CD1c-positive myeloid dendritic cell (primary cell): ENCODE results near the gene ATP7A.
"Not testable (repeated sequence)": the region's sequence is repeated elsewhere in the genome, so short reads cannot be mapped to it uniquely, and the experiment has no call there.

ENCODE experiments used
- DNase-seq: peaks from one replicate; pipeline ENCODE4 v3.0.0-alpha.2; 2016; ENCODE audit errors: extremely low spot score

The ATP7A gene

DNA sequence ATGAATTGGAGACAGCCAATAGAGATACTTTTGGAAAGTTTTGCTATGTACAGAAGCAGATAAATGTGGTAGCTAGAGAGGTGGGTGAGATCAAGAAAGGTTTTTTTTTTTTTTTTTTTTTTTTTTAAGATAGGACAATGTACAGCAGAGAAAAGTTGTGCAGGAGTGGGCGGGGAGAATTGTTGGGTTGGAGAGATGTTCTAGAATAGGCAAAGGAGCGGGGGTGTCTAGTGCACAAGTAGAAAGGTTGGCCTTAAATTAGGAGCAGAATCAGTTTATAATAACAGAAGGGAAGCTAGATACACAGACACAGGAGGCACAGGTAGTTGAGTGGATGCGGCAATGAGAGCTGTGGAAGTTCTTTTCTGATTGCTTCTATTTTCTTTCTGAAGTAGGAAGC is 127.4 kb downstream of the ATP7A start:
- no peak for DNase-seq

DNA sequence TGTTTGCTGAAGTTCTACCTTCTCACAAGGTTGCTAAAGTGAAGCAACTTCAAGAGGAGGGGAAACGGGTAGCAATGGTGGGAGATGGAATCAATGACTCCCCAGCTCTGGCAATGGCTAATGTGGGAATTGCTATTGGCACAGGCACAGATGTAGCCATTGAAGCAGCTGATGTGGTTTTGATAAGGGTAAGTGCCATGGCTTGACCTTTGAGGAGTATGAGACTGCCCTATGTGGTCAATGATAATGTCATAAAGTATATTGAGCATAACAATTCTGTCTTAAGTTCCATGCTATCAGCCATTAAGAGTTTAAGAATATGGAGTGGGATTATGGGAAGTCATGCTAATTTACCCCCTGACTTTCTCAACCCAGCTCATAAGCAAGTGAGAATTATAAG is 132.1 kb downstream of the ATP7A start:
- no peak for DNase-seq

DNA sequence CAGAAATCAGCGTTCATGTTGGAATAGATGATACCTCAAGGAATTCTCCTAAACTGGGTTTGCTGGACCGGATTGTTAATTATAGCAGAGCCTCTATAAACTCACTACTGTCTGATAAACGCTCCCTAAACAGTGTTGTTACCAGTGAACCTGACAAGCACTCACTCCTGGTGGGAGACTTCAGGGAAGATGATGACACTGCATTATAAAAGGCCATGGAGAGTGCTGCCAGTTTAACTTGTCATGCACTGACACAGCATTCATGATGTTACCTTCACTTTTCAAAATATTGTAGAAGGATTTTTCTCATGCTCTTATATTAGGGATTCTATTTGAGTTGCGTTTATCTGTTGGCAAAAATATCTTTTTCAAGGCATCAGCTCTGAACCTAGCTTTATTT is 135.9 kb downstream of the ATP7A start:
- DNase-seq = no peak

DNA sequence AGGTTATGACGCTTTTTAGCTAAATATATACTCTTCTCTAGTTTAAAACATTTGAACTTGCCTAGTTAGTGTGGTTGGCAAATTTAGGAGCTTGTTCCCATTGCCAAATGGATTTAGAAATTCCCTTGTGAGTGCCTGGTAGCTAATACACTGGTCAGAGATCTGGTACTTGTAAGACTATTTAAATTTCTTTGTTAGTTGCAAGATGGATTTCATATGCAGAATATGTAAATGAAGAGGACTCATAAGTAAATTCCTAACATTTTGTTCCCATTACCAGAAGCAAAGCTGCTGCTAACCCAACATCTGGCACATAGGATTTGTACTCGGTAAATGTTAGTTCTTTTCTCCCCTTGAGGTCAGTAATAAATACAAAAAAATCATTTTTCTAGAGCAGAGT is 137.6 kb downstream of the ATP7A start:
- DNase-seq = no peak

DNA sequence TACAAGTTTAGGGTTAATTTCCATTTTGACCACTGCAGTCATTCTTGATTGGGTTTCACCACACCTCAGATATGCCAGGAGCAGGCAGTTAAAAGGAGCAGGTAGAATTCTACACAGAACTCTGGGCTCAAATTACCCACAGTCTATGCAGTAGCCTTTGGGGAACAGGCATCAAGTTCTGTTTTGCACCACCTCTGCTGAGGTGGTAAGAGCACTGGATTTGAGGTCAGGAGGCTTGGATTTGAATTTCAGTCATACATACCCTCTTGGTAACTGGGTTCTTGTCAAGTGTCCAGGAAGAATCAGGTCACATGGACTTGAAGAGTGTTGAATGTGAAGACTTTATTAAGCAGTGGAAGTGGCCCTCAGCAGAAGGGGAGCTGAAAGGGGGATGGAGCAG is 153.2 kb downstream of the ATP7A start:
- DNase-seq = no peak

DNA sequence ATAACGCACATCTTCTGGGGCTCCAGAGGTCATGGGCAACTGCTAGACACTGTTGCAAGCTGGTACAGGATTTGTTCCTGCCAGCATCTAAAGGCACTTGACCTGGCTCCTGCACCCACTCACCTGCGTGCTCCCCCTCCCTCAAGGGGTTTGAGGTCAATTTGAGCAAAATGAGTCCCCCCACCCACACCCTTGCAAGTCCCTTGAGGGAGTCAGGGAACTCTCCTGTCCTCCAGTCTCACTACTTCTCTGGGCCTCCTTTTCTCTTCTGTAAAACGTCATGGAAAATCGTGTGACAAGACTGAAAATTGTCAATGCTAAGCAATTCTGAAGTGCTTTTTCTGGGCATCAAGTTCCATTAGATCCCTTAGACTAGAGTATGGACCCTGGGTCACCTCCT is 153.7 kb downstream of the ATP7A start:
- no peak for DNase-seq

DNA sequence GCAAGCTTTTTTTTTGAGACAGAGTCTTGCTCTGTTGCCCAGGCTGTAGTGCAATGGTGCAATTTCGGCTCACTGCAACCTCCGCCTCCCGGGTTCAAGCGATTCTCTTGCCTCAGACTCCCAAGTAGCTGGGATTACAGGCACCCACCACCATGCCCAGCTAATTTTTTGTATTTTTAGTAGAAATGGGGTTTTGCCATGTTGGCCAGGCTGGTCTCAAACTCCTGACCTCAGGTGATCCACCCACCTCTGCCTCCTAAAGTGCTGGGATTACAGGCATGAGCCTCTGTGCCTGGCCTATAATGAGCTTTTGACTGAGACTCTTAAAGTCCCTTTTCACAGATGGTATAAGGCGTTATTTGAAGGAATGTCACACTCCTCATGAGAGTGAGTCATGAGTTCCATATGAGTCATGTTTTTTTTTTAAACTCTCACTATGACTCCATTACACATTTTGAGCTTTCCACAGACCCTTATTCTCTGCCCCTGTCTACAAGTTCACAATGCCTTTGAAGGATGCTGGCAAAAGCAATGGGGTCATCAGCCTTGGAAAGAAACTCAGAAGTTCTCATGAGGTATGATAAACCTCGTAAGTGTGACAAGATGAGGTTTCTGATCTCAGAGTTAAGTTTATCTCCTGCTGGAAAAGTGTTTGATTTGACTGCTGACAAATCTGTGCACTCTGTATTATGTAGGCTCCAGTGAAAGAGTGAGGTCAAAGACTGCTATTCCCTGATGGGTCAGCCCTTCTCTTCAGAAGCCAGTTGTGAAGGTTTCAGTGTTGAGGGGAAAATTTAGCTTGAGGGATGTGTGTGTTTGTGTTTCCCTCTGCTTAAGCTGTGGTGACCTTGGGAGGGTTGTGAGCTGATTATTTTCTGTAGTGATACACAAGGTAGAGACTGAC is 154.5 kb downstream of the ATP7A start:
- DNase-seq = peak; percentile 41

DNA sequence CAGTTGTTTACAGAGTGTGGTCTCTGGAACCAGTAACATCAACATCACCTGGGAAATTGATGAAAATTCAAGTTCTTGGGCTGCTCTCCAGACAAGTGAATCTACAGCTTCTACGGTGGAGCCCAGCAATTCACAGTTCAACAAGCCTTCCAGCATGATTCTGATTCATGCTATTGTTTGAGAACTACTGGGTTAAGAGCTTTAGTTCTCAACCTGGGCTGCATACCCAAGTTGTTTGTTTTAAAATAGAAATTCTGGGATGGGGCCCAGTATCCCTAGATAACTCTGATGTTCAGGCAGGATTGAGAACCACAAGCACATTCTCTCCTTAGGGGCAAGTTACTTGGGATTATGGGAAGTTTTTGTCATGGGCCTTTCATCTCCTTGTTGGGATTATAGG is 155.6 kb downstream of the ATP7A start:
- no peak for DNase-seq

DNA sequence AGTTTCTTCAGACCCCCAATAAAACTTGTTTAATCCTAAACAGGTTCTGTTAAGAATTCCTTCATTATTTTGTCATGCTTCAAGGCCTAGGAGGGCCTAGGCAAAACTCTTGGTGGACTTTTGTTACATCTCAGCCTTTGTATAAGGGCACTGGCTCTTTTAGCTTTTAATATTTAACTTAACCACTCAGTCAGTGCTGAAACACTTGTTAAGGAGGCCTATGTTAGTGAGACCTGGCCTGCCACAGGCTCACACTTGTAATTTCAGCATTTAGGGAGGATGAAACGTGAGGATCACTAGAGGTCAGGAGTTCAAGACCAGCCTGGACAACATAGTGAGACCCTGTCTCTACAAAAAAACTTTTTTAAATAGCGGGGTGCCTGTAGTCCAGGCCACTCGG is 160.8 kb downstream of the ATP7A start:
- DNase-seq = no peak

DNA sequence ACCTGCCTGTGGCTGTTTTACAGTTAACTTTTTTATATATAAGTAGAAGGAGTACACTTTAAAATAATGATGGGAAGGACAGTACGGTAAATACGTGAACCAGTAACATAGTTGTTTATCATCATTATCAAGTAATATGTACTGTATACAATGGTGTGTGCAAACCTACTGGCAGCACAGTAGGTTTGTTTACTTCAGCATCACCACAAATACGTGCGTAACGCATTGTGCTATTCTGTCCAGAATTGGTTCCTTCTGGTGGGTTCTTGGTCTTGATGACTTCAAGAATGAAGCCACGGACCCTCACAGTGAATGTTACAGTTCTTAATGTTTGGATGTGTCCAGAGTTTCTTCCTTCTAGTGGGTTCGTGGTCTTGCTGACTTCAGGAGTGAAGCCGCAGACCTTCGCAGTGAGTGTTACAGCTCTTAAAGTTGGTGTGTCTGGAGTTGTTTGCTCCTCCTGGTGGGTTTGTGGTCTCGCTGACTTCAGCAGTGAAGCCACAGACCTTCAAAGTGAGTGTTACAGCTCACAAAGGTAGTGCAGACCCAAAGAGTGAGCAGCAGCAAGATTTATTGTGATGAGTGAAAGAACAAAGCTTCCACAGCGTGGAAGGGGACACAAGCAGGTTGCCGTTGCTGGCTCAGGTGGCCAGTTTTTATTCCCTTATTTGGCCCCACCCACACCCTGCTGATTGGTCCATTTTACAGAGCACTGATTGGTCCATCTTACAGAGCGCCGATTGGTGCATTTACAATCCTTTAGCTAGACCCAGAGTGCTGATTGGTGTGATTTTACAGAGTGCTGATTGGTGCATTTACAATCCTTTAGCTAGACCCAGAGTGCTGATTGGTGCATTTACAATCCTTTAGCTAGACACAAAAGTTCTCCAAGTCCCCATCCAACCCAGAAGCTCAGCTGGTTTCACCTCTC is 162.9 kb downstream of the ATP7A start:
- DNase-seq = not testable (repeated sequence)

DNA sequence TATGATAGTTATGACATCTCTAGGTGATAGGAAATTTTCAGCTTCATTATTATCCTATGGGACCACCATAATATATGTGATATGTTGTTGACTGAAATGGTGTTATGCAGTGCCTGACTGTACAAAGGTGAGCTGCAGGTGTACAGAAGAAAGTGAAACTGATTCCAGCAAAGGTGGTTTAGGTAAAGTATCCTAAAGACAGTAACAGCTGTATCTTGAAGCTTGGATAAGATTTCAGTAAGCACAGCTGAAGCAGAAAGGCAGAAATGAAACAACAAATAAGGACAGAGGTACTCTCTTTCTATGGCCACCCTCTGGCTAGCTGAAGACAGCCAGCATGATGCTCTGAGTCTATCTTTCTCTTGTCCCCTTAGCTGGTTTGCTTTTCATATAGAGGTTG is 163.6 kb downstream of the ATP7A start:
- no peak for DNase-seq

DNA sequence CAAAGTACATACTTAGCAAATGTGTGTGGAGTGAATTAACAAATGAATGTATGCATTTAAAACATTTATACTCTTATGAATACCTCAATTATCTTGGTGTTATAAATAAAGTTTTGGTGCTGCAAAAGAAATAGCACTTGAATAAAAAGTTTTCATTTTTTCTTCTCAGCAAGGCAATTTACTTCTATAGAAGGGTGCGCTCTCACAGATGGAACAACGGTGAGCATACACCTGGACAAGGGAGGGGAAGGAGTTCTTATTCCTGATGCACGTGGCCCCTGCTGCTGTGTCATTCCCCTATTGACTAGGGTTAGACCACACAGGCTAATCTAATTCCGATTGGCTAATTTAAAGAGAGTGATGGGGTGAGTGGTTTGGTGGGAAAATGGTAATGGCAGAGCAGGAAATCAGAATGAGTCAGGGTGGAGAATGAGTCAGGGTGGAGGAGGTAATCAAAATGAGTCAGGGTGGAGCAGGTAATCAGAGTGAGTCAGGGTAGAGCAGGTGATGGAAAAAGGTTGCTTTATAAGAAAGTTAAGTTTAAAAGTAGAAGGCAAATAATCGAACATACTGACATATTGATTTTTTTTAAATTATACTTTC is 165.4 kb downstream of the ATP7A start:
- DNase-seq = no peak

DNA sequence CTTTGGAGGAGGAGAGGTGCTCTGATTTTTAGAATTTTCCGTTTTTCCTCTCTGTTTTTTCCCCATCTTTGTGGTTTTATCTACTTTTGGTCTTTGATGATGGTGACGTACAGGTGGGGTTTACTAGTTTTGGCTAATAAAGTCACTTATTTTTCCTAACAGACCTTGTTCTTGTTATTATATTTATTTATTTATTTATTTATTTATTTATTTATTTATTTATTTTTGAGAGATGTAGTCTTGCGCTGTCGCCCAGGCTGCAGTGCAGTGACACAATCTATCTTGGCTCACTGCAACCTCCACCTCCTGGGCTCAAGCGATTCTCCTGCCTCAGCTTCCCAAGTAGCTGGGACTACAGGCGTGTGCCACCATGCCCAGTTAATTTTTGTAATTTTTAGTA is 170.9 kb downstream of the ATP7A start:
- not testable (repeated sequence) for DNase-seq

DNA sequence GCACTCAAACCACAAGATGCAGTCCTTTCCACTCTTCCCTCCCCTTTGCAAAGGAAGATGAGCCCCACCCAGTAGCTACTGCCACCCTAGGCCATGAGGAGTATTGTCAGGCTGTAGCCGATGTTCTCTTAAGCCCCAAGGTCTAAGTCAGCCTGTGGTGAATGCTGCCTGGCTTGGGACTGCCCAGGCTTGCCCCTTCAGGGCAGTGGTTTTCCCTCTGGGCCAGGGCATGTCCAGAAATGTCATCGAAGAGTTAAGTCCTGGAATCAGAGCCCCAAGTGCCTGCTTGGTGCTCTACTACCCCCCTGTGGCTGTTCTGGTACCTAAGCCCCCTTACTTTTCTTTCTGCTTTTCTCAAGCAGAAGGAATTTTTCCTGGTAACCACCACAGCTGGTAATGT is 181.8 kb downstream of the ATP7A start:
- no peak for DNase-seq

DNA sequence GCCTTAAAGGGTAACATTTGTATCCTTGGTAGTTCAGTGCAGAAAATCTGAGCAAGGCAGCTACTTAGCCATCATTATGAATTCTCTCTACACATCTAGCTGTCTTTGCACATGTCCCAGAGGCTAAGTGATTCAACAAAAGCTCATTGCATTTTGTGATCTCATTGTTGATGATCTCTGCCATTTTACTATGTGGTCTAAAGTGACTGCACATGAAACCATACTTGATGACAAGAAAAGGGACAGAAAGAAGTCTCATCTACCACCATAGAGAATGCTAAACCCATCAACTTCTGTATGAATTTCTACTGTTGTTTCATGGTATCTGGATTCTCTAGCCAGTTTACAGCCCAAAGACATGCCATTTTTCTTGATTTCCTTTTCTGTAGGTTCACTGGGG is 187.6 kb downstream of the ATP7A start:
- DNase-seq = no peak
